Neural crest cell (in vitro differentiated cells): Measurements from ENCODE around the gene EMILIN3. TPM values are rescaled to one million over a fixed set of nuclear protein-coding genes. Genes with fewer than 3 reads are reported as not detected.

Experiments
- DNase-seq: peaks from one replicate; pipeline ENCODE4 v3.0.0; 2021; ENCODE audit warnings: low read depth, mixed read lengths, low spot score
- H3K27ac Mint-ChIP-seq: one replicate; pipeline ENCODE4 v1.8.0; 2021; ENCODE audit warnings: mild to moderate bottlenecking, mixed read lengths; ENCODE audit not compliant: unreplicated experiment
- H3K27me3 Mint-ChIP-seq: 2 replicates; pipeline ENCODE4 v1.8.0; 2021; ENCODE audit warnings: low read depth, mild to moderate bottlenecking, mixed read lengths
- H3K36me3 Mint-ChIP-seq: 2 replicates; pipeline ENCODE4 v1.8.0; 2021; ENCODE audit warnings: low read depth, mild to moderate bottlenecking, mixed read lengths
- H3K4me1 Mint-ChIP-seq: 2 replicates; pipeline ENCODE4 v1.8.0; 2021; ENCODE audit warnings: mixed read lengths
- H3K4me3 Mint-ChIP-seq: one replicate; pipeline ENCODE4 v1.8.0; 2021; ENCODE audit warnings: mild to moderate bottlenecking, mixed read lengths
- H3K9me3 Mint-ChIP-seq: 2 replicates; pipeline ENCODE4 v1.8.0; 2021; ENCODE audit warnings: mixed read lengths
- total RNA-seq: library from RNA; stranded (reverse); gene quantifications from 2 replicates; pipeline ENCODE4 v1.2.1, GENCODE V29; 2021
- TF ChIP-seq, protein P1 (sequence below): fragments of 200-600 bp; sonication (generic); conservative IDR thresholded peaks from 2 replicates; pipeline ENCODE4 v1.5.0; 2021; ENCODE audit warnings: antibody characterized with exemption, mild to moderate bottlenecking

The EMILIN3 gene
- total RNA-seq, 1 donor from 2014 or later: 6.9 TPM

DNA sequence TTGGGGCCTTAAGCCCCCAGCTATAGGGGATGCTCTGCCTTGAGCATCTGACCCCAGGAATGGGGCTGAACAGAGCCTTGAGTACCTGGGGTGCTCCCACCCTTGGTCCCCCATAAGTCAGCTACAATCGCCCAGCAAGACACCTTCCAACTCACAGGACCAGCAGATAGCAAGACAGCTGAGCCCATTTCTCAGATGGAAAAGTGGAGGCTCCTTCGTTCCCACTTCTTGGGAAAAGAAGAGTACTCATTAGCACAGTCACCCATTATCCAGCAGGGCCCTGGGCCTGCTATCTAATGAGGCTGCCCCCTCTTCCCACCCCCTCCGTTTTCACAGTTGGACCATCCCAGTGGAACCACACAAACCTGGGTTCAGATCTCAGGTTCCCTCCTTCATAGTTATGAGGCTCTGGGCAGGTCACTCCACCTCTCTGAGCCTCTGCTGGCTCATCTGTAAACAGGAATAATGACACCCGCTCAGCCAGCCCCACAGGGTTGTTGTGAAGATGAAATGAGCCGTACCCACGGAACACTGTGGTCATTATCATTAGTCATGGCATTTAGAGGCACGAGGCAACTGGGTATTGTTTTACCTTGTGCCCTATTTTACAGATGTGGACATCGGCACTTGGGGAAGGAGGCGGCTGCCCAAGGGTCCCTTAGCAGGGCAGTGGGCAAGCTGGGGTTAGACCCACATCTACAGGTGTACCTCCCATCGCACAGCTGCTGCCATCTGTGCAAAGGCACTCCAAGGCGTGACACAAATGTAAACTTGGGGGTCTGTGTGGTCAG is 21.5 kb downstream of the EMILIN3 start:
- no peaks in the 10 kb centered on the region for H3K9me3 Mint-ChIP-seq
- H3K4me1 Mint-ChIP-seq: peaks cover 9% of the 10 kb centered on the region
- peaks cover 3% of the 10 kb centered on the region for H3K27me3 Mint-ChIP-seq
- DNase-seq: no peak
- H3K27ac Mint-ChIP-seq: no peak overlapping the region
- TF ChIP-seq, protein P1, sequence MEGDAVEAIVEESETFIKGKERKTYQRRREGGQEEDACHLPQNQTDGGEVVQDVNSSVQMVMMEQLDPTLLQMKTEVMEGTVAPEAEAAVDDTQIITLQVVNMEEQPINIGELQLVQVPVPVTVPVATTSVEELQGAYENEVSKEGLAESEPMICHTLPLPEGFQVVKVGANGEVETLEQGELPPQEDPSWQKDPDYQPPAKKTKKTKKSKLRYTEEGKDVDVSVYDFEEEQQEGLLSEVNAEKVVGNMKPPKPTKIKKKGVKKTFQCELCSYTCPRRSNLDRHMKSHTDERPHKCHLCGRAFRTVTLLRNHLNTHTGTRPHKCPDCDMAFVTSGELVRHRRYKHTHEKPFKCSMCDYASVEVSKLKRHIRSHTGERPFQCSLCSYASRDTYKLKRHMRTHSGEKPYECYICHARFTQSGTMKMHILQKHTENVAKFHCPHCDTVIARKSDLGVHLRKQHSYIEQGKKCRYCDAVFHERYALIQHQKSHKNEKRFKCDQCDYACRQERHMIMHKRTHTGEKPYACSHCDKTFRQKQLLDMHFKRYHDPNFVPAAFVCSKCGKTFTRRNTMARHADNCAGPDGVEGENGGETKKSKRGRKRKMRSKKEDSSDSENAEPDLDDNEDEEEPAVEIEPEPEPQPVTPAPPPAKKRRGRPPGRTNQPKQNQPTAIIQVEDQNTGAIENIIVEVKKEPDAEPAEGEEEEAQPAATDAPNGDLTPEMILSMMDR: no peak
- H3K36me3 Mint-ChIP-seq: no peaks in the 10 kb centered on the region
- H3K4me3 Mint-ChIP-seq: no peak overlapping the region

DNA sequence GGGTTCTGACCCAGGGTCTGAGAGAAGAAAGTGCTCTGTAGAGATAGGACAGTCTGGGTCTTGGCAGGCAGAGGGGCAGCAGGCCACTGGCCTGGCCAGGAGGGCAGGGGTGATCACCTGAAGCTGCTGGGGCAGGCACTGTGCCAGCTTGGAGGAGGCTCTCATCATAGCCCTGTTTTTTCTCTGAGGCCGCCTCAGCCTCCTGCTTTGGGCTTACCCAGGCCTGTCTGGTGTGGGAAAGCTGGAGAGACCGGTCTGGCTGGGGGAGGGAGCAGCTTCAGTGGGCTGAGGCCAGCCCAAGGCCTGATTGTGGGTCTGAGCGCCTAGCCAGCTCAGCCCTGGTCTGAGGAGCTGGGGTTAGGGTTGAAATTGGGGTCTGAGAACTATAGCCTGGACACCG is 22.1 kb downstream of the EMILIN3 start:
- Mint-ChIP-seq H3K9me3 (no peaks in the 10 kb centered on the region), H3K4me1 (peaks cover 15% of the 10 kb centered on the region), H3K27me3 (peaks cover 5% of the 10 kb centered on the region), H3K27ac (no peak overlapping the region), H3K36me3 (no peaks in the 10 kb centered on the region), H3K4me3 (no peak overlapping the region)
- TF ChIP-seq, protein P1: no peak
- DNase-seq: no peak

DNA sequence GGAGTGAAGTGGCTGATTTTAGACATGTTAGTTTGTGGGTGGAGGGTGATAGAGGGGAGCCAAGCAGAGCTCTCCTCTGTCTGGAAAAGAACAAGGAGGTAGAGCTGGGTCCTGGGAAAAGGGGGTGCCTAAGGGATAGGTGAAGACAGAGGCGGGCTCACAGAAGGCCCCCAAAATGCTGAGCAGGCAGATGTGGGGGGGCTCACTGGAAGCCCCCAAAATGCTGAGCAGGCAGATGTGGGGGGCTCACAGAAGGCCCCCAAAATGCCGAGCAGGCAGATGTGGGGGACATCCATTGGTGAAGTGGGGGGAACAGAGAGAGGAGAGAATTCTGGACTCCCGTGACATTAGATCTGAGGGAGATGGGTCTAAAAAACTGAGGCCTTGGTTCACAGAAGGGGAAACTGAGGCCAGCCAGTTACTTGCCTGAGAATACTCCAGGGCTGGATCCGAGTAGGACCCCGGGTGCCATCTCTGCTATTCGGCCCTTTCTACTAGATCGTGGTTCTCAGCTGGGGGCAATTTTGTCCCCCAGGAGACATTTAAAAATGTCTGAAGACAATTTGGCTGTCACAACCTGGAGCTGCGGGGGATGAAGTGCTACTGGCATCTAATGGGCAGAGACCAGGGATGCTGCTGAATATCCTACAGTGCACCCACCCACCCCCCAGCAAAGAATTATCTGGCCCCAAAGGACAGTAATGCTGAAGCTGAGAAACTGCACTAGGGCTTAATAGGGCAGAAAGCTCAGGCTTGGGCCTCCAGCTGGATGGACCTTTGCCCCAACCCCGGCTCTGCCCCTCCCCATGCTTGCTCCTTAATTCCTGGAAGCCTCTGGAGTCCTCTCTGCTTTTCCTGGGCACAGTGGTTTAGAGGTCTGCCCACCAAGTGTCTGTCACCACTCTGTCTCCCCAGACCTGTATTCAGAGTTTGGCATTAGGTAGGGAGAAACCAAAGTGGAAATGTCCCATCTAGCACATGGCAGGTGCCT is 23.8 kb downstream of the EMILIN3 start:
- H3K36me3 Mint-ChIP-seq: no peaks in the 10 kb centered on the region
- H3K4me1 Mint-ChIP-seq: peaks cover 16% of the 10 kb centered on the region
- no peak overlapping the region for H3K4me3 Mint-ChIP-seq
- peaks cover 6% of the 10 kb centered on the region for H3K27me3 Mint-ChIP-seq
- TF ChIP-seq, protein P1: no peak
- no peak for DNase-seq
- no peaks in the 10 kb centered on the region for H3K9me3 Mint-ChIP-seq
- H3K27ac Mint-ChIP-seq: no peak overlapping the region

GRCh38 chr20:41340327-41341055 is 26.1 kb downstream of the EMILIN3 start, which contains the start of gene LPIN3:
LPIN3 (plus strand) TSS chr20:41340821; CDS start chr20:41345804, 4,983 bp downstream.
- peaks cover 6% of the 10 kb centered on the region for H3K27me3 Mint-ChIP-seq
- DNase-seq: peak; percentile 68
- peak within 1 kb of the TSS; percentile 72 for H3K4me3 Mint-ChIP-seq
- TF ChIP-seq, protein P1: no peak
- no peaks in the 10 kb centered on the region for H3K9me3 Mint-ChIP-seq
- no peaks in the 10 kb centered on the region for H3K36me3 Mint-ChIP-seq
- no peak within 1 kb of the TSS for H3K27ac Mint-ChIP-seq
- H3K4me1 Mint-ChIP-seq: peaks cover 11% of the 10 kb centered on the region

DNA sequence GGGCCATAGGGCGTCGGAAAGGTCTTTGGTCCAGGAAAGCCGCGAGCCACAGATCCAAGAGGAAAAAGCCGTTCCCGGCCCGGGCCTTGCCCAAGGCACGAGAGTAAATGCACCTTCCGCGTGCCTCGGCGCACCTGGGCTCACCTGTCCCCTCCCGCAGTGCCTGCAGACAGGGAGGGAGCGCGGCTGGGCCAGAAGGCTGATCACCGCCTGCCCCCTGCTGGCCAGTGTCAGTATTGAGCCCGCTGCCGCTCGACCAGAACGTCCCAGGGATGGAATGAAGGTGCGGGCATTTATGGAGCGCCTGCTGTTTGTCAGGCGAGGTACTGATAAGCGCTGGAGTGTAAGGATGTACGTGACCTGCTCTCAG is 26.7 kb downstream of the EMILIN3 start:
- no peak overlapping the region for H3K27ac Mint-ChIP-seq
- no peaks in the 10 kb centered on the region for H3K36me3 Mint-ChIP-seq
- H3K27me3 Mint-ChIP-seq: peaks cover 6% of the 10 kb centered on the region
- TF ChIP-seq, protein P1: peak; percentile 99
- peak; percentile 82 for DNase-seq
- H3K4me3 Mint-ChIP-seq: peak overlapping the region; percentile 72
- H3K9me3 Mint-ChIP-seq: no peaks in the 10 kb centered on the region
- H3K4me1 Mint-ChIP-seq: peaks cover 11% of the 10 kb centered on the region
